ENCODE results near the gene PYURF. TPM values are rescaled to one million over a fixed set of nuclear protein-coding genes. Genes with fewer than 3 reads are reported as not detected.

The PYURF gene
- total and polyA plus RNA-seq, 9 of the 15 experiments (the other 6 are each of a cell fraction or from before 2014, with no cell fraction given): 22.5 to 199 (median 108) TPM

- in situ Hi-C loops (cut with MboI) (no loop called here), intact Hi-C loops (cut with micrococcal nuclease) (no loop called here)
- Histone ChIP-seq H2AFZ (ENCODE audit: low read depth, low read length) (no peak overlapping the region), H4K20me1 (replicated peaks; ENCODE audit: control insufficient read depth, insufficient read depth, low read length) (no peaks in the 10 kb centered on the region), H3K27me3 (ENCODE audit: control insufficient read depth in 2 of 2, insufficient read depth in 2 of 2, low read length in 2 of 2) (peaks cover 2 to 4% of the 10 kb centered on the region in 2 experiments; a peak in 1 of 5 replicates), H3K9me3 (replicated peaks; ENCODE audit: control insufficient read depth, insufficient read depth, low read depth, low read length) (no peaks in the 10 kb centered on the region), H3K36me3 (ENCODE audit: control insufficient read depth, insufficient read depth, low read length) (no peaks in the 10 kb centered on the region), H3K9ac (ENCODE audit: insufficient read depth in 1 of 2, low read depth in 2 of 2, low read length in 2 of 2) (no peak overlapping the region), H3K4me3 (no peak overlapping the region), H3K27ac (ENCODE audit: extremely low read depth, low read depth, low read length) (no peak overlapping the region), H3K9me1 (ENCODE audit: control insufficient read depth, insufficient read depth, low read length) (no peaks in the 10 kb centered on the region), H3K4me2 (ENCODE audit: insufficient read depth, low read length) (no peak overlapping the region), H3K79me2 (ENCODE audit: control insufficient read depth, insufficient read depth, low read length) (no peaks in the 10 kb centered on the region), H3K4me1 (replicated peaks in 1 of 2; ENCODE audit: control insufficient read depth in 2 of 2, insufficient read depth in 2 of 2, low read length in 2 of 2) (no peaks in the 10 kb centered on the region)
- ChIA-PET POLR2A (no interaction called here), CTCF (ENCODE audit: low intra/inter-chr PET ratio) (no interaction called here)
- 0% methylated on average over 1 of the region's 1 CpG for WGBS (ENCODE audit: insufficient coverage, low coverage, missing lambda C conversion rate)
- ATAC-seq (no peak), DNase-seq (ENCODE audit: extremely low read depth in 1 of 4, low spot score in 3 of 4) (no peak), FAIRE-seq (no peak)
- no TSS peak for BruUV-seq (replicated peaks)
- TF ChIP-seq FOXP1 (CRISPR knock-in tag; IDR thresholded peaks at IDR 0.05): no peak
- TF ChIP-seq, protein P1, sequence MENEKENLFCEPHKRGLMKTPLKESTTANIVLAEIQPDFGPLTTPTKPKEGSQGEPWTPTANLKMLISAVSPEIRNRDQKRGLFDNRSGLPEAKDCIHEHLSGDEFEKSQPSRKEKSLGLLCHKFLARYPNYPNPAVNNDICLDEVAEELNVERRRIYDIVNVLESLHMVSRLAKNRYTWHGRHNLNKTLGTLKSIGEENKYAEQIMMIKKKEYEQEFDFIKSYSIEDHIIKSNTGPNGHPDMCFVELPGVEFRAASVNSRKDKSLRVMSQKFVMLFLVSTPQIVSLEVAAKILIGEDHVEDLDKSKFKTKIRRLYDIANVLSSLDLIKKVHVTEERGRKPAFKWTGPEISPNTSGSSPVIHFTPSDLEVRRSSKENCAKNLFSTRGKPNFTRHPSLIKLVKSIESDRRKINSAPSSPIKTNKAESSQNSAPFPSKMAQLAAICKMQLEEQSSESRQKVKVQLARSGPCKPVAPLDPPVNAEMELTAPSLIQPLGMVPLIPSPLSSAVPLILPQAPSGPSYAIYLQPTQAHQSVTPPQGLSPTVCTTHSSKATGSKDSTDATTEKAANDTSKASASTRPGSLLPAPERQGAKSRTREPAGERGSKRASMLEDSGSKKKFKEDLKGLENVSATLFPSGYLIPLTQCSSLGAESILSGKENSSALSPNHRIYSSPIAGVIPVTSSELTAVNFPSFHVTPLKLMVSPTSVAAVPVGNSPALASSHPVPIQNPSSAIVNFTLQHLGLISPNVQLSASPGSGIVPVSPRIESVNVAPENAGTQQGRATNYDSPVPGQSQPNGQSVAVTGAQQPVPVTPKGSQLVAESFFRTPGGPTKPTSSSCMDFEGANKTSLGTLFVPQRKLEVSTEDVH (IDR thresholded peaks at IDR 0.05; ENCODE audit: low read depth, partially characterized antibody): no peak
- TF ChIP-seq TSC22D4 (tag; IDR thresholded peaks at IDR 0.05): no peak
- no peak for TF ChIP-seq ZNF121 (CRISPR knock-in tag; conservative IDR thresholded peaks at IDR 0.05)
- TF ChIP-seq NFIC (IDR thresholded peaks at IDR 0.05): no peak
- no peak for TF ChIP-seq ZHX1 (conservative IDR thresholded peaks at IDR 0.05; ENCODE audit: low read length)
- TF ChIP-seq, protein P2, sequence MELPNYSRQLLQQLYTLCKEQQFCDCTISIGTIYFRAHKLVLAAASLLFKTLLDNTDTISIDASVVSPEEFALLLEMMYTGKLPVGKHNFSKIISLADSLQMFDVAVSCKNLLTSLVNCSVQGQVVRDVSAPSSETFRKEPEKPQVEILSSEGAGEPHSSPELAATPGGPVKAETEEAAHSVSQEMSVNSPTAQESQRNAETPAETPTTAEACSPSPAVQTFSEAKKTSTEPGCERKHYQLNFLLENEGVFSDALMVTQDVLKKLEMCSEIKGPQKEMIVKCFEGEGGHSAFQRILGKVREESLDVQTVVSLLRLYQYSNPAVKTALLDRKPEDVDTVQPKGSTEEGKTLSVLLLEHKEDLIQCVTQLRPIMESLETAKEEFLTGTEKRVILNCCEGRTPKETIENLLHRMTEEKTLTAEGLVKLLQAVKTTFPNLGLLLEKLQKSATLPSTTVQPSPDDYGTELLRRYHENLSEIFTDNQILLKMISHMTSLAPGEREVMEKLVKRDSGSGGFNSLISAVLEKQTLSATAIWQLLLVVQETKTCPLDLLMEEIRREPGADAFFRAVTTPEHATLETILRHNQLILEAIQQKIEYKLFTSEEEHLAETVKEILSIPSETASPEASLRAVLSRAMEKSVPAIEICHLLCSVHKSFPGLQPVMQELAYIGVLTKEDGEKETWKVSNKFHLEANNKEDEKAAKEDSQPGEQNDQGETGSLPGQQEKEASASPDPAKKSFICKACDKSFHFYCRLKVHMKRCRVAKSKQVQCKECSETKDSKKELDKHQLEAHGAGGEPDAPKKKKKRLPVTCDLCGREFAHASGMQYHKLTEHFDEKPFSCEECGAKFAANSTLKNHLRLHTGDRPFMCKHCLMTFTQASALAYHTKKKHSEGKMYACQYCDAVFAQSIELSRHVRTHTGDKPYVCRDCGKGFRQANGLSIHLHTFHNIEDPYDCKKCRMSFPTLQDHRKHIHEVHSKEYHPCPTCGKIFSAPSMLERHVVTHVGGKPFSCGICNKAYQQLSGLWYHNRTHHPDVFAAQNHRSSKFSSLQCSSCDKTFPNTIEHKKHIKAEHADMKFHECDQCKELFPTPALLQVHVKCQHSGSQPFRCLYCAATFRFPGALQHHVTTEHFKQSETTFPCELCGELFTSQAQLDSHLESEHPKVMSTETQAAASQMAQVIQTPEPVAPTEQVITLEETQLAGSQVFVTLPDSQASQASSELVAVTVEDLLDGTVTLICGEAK (IDR thresholded peaks at IDR 0.05): no peak
- TF ChIP-seq, protein P2 (CRISPR knock-in tag; IDR thresholded peaks at IDR 0.05): no peak
- TF ChIP-seq POU5F1 (IDR thresholded peaks at IDR 0.05; ENCODE audit: borderline replicate concordance, low read depth, low read length, partially characterized antibody): no peak
Measured at GRCh38 chr4:88481537-88481936, 42.0 kb downstream of the PYURF start.

Data from K562 (cell line).